NOMO-1 treated with DMSO at 0.1 percent for 48 hours (cell line): ENCODE measurements around the gene MPO.

Source experiments
- DNase-seq: peaks from one replicate; lab custom pipeline; 2025; ENCODE audit not compliant: unreplicated experiment; lab: John Stamatoyannopoulos, UW

Gene MPO

DNA sequence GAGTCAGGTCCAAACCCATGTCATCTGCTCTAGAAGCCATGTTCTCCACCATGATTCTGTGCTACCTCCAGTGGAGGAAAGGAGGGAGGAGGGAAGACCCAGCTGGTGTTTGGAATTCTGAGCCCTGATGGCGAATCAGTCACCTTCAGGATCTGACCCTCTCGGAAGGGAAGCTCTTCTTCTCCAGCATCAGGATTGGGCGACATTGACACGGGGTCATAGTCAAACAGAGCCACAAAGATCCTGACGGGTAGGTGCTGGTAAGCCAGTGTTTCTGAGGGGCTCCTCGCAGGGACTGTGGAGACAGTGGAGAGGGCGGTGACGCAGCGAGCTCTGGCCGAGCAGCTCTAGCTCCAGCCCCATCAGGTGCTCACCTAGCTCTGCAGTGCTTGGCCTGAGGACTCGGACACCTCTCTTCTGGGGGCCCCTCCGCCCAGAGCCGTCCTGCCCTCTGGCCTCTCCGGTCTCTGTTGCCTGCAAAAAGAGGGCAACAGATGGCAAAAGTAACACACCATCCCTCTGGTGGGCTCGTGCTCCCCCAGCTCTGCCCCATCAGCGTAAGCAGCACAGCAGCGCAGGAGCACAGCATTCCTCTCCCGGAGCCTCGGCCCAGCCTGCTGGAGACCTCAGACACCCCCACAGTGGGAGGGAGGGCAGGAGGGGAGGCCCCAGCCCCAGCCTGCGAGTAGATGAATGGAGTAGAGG lies 26.9 kb upstream of the MPO start:
- DNase-seq: no peak

DNA sequence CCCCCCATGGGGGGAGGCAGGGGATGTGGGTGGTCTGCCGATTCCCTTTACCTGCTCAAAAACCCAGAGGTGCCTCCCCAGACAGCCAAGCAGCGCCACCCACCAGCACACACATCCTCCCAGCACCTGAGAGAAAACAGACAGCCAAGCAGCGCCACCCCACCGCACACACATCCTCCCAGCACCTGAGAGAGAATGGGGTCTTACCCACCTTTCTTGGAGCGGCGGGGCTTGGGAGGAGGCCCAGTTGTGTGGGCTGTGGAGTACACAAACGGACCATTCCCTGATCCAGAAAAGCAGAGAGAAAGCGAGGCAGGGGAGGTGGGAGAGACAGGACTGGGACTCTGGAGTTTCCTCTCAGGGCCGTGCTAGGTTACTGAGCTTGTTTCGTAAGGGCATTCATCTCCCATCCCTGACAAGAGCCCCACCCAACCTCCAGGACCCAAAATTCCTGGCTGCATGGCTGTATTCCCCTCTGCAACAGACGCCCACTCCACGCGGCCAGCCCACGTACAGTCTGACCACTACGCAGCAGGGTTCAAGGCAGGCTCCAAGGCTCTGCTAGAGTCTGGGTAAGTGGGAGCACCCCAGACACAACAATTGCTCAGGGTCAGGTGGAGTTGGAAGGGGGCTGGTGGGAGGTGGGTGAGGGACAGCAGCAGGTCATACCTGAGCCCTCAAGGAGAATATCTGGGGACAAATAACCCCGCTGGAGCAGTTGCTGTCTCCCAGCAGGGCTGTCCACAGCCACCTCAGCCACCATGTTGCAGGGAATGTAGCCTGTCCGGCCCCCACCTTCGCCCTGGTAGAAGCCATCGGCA lies 25.6 kb upstream of the MPO start:
- DNase-seq: no peak

GRCh38 chr17:58305626-58306025 lies 24.9 kb upstream of the MPO start:
- DNase-seq: no peak

GRCh38 chr17:58304750-58305486 lies 24.2 kb upstream of the MPO start:
- no peak for DNase-seq

DNA sequence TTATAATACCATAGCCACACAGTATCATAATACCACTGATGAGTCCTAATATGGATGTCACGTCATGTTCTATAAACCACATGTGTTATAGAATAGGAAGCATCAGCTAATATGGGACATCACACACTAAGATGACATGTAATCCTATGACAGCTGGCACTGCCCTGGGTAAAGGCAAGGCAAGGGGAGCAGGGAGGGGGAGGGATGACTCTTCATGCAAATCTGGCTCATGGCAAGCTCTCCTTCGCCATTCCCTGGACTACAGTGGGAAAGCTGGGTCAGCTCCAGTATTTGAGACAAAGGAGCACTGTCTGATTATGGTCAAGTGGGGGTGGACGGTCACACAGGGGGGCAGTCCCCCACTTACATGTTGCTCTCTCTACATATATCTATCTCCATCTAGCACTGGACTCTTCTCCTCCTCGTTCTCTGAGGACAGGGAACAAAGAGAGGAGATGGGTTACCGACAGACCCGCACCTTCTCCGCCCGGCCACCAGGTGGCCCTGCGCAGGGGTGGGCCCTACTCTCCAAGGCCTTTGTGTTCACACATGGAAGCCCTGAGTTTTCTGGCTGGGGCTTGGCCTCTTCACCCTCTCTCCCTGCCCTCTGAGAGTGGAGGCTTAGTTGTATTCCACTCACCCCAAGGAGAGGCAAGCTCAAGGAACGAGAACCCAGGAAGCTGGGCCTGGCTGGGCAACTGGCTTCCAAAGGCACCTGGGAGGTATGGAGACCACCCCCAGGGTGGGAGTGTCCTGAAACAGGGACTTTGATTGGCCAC lies 23.4 kb upstream of the MPO start:
- peak; percentile 65 for DNase-seq

DNA sequence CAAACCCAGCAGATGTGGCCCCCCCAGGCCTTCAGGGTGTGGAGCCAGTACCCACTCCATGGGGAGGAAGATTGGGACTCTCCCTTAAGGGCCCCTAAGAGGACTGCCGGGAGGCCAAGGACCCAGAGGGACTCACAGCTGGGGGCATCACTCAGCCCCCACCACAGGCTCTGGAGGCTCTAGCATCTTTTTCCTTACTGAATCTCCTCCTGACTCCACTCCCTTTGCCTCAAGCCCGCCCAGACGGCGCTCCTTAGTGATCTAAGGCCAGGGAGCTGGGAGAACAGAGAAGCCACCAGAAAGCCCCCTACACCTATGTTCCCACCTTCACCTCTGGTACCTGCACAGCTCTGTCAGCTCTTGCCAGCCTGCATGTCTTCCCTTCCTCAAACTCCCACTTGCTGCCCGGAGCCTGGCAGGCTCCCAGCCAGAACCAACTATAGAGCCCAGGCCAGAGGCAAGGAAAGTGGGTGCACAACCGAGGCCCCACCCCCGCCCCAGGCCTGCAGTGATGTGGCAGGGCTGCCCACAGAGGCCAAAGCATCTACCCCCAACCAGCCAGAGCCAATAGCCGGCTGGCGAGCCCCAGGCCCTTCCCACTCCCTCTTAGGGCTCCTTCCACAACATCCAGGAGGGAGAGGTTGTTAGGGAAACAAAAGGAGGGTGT lies 22.3 kb upstream of the MPO start:
- no peak for DNase-seq

DNA sequence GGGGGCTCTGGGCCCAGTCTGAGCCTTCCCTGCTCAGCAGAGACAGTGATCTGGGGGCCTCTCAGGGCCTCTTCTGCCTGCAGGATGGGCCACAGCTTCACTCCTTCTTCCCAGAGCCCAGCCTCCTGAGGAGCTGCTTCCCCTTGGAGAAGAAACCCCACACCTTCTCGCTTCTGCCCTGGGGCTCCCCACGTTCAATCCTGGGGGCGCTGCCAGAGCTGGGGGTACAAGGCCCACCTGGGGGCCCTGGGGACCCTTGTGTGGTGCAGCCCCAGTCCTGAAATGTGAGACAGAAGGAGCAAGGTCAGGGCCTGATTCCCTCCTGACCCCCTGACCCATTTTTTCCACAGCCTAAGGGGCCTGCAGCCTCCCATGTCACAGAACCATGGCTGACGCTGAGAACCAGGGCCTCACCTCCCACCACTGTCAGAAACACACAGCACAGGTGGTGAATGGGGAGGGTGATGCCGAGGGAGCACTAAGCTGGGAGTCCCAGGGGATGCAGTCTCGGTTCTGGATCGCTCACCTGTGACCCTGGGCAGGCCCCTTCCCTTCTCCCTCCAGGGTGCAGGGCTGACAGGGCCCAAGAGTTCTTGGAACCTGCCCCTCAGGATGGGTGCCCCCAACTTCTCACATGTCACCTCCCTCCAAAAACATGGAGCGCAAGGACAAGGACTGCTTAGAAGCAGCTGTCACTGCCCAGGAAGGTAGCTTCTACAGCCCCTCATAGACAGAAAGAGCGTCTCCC lies 21.6 kb upstream of the MPO start:
- no peak for DNase-seq

- no peak for DNase-seq
These were observed 20.9 kb upstream of the MPO start for GRCh38 chr17:58301504-58302150.

GRCh38 chr17:58300336-58300735 lies 19.6 kb upstream of the MPO start:
- DNase-seq: no peak

DNA sequence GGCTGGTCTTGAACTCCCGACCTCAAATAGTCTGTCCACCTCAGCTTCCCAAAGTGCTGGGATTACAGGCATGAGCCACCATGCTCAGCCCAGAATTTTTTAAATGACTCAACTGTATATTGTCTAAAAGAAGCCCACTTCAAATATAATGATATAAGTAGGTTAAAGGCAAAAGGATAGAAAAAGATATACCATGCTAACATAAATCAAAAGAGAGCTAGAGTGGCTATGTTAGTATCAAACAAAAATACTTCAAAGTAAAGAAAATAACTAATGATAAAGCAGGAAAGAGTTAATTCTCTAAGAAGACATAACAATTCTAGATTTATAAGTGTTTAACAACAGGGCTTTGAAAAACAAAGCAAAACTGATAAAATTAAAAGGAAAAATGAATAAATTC lies 13.3 kb upstream of the MPO start:
- no peak for DNase-seq

DNA sequence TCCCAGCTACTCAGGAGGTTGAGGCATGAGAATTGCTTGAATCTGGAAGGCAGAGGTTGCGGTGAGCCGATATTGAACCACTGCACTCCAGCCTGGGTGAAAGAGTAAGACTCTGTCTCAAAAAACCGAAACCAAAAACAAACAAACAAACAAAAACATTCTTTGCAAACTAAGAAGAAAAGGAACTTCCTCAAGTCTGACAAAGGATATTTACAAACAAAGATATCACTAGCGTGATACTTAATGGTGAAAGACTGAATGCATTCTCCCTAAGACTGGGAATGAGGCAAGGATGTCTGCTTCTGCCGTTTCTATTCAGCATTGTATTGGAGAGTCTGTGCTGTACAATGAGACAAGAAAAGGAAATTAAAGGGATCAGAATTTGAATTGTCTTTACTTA lies 10.5 kb upstream of the MPO start:
- no peak for DNase-seq

- DNase-seq: no peak
These were observed 9.1 kb upstream of the MPO start for GRCh38 chr17:58289869-58290268.

DNA sequence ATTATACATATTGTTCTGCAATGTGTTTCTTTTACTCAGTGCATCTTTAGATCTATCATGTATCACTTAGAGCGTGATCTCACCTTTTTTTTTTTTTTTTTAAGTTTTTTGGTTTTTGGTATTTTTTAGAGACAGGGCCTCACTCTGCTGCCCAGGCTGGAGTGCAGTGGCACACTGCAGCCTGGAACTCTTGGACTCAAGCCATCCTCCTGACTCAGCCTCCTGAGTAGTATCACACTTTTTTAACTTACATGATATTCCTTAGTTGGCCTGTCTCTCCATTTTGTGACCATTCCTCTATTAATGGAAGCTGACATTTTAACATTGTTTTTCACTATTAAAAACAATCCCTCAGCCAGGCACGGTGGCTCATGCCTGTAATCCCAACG lies 4.7 kb upstream of the MPO start:
- no peak for DNase-seq

DNA sequence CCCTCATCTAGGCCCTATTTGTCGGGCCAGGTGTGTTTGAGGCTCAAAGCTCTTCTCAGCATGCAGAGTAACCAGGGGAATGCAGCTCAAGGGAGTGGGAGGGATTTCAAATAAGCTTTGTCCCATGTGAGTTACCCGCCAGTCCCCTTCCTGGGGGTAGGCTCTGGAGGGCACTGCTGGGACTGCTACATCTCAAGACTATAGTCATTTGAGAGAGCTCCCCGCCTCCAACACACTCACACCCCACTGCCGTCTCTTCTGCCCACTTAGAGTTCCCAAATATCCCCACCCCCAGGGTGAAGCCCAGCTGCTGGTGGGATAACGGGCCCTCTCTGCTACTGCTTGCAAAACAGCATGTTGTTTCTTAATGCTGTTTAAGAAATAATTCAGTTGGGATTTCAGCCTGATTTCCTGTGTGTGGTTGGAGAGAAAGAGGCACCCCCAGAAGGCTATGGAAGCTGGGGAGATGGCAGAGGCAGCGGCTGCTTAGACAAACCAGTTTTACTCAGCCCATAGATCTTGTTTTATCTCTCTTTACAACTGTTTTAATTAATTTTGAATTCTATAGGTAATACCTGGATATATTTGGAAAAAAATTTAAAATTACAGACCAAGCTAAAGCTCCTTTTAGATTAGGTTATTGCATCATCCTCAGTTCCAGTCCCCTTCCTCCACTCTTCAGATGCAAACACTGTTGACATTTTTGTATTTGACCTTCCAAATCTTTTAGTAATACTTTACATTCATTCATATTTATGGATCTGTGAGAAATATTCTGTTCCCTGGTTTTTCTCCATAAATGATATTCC lies 4.1 kb upstream of the MPO start:
- DNase-seq: peak; percentile 96

- DNase-seq: no peak
These were observed 3.2 kb upstream of the MPO start for GRCh38 chr17:58283674-58284612.

GRCh38 chr17:58282442-58282841 lies 1.7 kb upstream of the MPO start:
- DNase-seq: no peak

DNA sequence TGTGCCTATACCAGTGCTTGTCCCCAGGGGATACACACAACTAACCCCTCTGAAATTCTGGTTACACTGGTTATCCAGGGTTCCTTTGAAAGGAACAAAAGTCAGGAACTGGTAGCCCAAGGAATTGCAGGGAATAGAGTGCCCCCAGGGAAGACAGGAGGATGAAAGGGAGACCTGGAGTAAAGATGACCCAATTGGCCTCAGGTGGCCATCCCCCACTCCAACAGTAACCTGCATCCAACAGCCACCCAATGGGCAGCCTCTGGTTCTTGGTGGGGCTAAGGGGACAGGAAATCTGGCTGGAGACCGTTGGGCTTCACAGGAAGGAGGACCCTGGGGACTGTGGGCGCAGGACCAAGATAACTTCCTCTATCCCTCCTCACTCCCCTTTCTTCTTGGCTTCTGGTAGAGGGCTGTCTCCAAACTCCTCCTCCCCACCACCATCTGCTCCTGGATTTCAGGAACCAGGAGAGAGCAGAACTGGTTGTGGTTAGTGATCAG lies 826 bp upstream of the MPO start:
- DNase-seq: peak; percentile 98
